ENCODE data around the gene ADGRE3.
"Not testable (repeated sequence)": the region's sequence is repeated elsewhere in the genome, so short reads cannot be mapped to it uniquely, and the experiment has no call there.

Gene ADGRE3

GRCh38 chr19:14595558-14595957 lies 79.1 kb downstream of the ADGRE3 start:
- DNase-seq, result no peak

GRCh38 chr19:14589433-14589832 lies 85.2 kb downstream of the ADGRE3 start:
- not testable (repeated sequence) for DNase-seq

- DNase-seq, result not testable (repeated sequence)
Observed at GRCh38 chr19:14585187-14585586, 89.5 kb downstream of the ADGRE3 start.

GRCh38 chr19:14584372-14584771 lies 90.3 kb downstream of the ADGRE3 start:
- DNase-seq, result not testable (repeated sequence)

GRCh38 chr19:14582894-14583340 lies 91.7 kb downstream of the ADGRE3 start, which contains the start of gene CLEC17A:
TSS of gene CLEC17A (plus strand) at chr19:14583084. CDS start at chr19:14583161, 77 bp downstream.
- no peak for DNase-seq

- DNase-seq, result no peak
Observed at GRCh38 chr19:14580623-14581237, 93.9 kb downstream of the ADGRE3 start.

- DNase-seq, result no peak
Observed at GRCh38 chr19:14577885-14578427, 96.7 kb downstream of the ADGRE3 start.

- no peak for DNase-seq
Observed at GRCh38 chr19:14577264-14577663, 97.4 kb downstream of the ADGRE3 start.

- DNase-seq, result no peak
Observed at GRCh38 chr19:14576363-14576762, 98.3 kb downstream of the ADGRE3 start.

- DNase-seq, result no peak
Observed at GRCh38 chr19:14575428-14575980, 99.1 kb downstream of the ADGRE3 start.

- peak; percentile 94 for DNase-seq
Observed at GRCh38 chr19:14571695-14572490, 102.8 kb downstream of the ADGRE3 start, which contains the start of gene NDUFB7. TSS of gene NDUFB7 (minus strand) at chr19:14572066. CDS start at chr19:14572000, 66 bp downstream.

GRCh38 chr19:14570864-14571527 lies 103.6 kb downstream of the ADGRE3 start:
- no peak for DNase-seq

All from NCI-H774 (cell line).